HG02973 (cell line): Measurements from ENCODE around the gene RORB.

Experiments
- ATAC-seq: cut with Tn5 transposase; IDR thresholded peaks from one replicate; pipeline ENCODE4 v1.9.1; 2021; ENCODE audit warnings: moderate library complexity; ENCODE audit not compliant: unreplicated experiment

RORB gene

DNA sequence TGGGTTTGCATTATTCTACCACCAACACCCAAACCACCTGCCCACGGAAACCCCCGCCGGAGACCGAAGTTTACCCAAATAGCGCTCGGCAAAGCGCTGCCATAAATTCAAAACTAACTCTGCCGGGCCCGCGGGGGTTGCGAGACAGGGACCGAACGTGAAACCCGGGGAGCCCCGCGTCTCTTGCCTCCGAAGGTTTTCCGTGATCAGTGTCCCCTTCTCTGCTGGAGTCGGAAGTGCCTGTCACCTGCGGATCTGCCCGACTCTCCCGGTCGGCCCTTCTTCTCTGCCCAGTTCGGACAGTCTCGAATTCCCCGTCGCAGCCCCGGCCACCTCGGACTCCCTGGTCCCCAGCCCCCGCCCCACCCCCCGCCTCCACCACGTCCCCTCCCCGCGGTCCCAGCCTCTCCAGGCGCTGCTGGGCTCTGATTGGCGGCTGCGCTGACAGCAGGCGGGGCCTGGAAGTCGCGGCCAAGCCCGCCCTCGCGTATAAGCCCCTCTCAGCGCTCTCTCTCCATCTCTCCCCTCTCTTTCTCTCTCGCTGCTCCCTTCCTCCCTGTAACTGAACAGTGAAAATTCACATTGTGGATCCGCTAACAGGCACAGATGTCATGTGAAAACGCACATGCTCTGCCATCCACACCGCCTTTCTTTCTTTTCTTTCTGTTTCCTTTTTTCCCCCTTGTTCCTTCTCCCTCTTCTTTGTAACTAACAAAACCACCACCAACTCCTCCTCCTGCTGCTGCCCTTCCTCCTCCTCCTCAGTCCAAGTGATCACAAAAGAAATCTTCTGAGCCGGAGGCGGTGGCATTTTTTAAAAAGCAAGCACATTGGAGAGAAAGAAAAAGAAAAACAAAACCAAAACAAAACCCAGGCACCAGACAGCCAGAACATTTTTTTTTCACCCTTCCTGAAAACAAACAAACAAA is at the start of gene RORB:
TSS of gene RORB (plus strand) at position 517 of the 929 bp plus-strand sequence. CDS start 642 bp downstream, outside the sequence.
- ATAC-seq: peak; percentile 68

GRCh38 chr9:74447451-74448193 is 49.5 kb upstream of the RORB start:
- ATAC-seq: no peak

DNA sequence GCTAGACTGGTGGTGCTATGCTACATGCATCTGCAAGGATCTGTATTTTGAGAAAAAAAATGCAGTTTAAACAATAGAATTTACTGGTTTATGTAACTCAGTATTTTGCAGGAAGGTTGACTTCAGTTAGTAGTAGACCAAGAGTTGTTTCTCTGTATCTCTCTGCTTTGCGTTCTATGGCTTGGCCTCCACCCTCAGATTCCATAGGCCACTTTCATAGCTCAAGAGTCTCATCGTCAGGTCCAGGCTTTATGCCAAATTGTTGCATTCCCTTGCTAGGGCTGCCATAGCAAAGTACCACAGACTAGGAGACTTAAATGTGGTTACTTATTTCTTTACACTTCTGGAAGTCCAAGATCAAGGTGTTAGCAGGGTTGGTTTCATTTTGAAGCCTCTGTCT is 48.1 kb upstream of the RORB start:
- ATAC-seq: no peak

- no peak for ATAC-seq
Observed at GRCh38 chr9:74458832-74459231, 38.3 kb upstream of the RORB start.

- ATAC-seq: no peak
Observed at GRCh38 chr9:74463825-74464224, 33.3 kb upstream of the RORB start.

DNA sequence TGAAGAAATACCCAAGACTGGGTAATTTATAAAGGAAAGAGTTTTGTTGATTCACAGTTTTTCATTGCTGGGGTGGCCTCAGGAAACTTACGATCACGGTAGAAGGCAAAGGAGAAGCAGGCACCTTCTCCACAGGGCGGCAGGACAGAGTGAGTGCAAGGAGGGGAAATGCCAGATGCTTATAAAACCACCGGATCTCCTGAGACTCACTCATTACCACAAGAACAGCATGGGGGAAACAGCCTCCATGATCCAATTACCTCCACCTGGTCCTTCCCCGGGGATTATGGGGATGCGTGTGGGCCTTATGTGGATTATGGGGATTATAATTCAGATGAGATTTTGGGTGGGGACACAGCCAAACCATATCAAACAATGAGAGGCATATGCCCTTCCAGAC is 18.5 kb upstream of the RORB start:
- no peak for ATAC-seq

- ATAC-seq: no peak
Observed at GRCh38 chr9:74479711-74480110, 17.4 kb upstream of the RORB start.

DNA sequence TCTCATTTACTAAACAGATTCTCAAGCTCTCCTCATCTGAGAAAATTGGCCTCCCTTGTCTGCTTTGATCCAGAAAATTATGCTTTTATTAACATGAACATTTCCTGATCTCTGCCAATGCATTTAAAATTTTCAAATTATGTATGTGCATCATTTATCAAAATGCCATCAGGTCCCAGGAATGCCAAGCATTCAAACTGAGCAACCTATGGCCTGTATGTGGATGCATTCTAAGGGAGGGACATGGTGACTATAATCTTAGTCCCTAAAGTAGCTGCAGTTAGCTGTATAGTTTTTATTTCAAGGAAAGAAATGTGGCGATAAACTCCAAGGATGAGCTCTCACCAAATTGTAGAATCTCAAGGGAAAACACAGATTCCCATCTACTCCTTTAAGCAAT is 9.7 kb upstream of the RORB start:
- no peak for ATAC-seq

DNA sequence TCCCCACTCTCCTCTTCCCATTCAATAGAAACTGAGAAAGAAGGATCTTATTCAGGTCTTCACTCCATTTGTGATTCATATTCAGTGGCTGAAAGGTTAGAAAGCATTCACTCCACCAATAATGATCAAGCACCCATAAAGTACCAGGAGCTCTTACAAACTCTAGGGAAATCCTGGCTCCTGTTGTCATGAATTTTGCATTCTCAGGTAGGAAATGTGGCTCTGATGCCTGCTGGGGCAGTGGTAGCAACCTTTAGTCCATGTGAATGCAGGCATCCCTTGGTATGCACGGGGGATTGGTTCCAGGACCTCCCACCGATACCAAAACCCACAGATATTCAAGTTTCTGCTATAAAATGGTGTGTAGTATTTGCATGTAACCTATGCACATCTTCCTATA is 3.6 kb upstream of the RORB start:
- ATAC-seq: no peak

GRCh38 chr9:74494490-74494889 is 2.6 kb upstream of the RORB start:
- ATAC-seq: no peak

DNA sequence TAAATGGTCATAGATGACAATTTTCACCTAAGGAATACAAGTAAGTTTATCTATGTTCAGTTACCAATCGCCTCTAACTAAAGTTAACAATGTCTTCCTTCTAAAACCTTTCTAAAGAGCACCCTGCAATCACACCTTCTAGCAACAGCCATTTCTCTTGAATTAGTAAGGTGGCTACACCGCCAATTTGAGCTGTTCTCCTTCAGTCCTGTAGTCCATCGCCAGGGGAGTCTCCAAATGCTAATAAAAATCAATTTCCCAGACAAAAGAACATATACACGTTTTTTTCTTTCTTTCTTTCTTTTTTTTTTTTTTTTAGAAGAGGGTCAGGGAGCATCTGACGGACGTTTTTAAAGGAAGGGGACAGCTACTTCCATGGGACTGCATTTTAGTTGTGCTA is 729 bp upstream of the RORB start:
- no peak for ATAC-seq

DNA sequence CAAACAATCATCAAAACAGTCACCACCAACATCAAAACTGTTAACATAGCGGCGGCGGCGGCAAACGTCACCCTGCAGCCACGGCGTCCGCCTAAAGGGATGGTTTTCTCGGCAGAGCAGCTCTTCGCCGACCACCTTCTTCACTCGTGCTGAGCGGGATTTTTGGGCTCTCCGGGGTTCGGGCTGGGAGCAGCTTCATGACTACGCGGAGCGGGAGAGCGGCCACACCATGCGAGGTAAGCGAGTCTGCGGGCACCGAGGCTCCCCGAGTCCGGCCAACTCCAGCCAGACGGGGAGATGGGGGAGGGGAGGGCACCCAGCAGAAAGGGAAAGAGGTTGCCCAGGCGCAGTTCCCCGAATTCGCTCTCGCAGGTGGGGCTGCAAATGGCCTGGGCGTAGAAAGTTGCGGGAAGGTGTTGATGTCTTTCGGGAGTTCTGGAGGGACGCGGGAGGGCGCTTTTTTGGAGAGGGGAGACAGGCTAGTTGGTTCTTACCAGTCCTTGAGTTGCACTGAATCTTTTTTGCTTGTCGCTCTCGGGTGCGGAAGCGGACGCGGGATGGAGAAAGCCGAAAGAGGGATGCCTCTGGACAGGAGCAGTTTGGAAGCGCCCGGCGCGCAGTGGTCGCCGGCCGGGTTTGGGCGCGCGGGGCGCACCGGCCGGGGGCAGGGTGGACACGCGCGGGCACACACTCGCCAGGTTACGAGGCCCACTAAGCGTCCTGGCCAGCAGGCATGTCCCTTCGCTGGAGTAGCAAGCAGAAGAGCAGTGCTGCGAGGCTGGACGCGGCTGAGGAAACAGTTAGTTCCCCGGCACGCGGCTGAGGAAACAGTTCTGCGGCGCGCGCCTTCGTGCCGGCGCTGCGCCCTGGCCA is 849 bp downstream of the RORB start:
- peak; percentile 21 for ATAC-seq

GRCh38 chr9:74498621-74499095 is 1.5 kb downstream of the RORB start:
- ATAC-seq: no peak

DNA sequence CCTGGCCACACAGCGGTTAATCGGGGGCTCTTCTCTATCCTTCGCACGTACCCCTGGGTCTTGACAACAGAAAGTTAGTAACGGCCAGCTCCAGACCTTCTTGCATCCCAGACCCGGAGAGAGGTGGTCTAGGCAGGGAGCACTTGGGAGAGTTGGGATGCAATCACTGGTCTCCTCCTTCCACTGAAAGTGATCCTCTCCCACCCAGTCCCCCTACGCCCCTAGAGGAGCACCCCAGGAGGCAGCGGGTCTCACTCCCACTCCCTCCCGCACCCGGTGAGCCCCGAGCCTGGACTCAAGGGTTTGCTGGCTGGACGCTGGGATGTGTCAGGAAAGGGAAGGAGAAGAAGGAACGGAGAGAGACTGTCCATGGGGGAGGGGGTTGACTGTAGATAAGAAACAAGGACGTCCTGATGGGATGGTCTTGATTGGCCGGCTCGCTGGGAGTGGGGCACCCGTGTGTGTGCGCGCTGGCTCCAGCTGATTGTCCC is 2.0 kb downstream of the RORB start:
- ATAC-seq: no peak

GRCh38 chr9:74499770-74500583 is 2.8 kb downstream of the RORB start:
- no peak for ATAC-seq

DNA sequence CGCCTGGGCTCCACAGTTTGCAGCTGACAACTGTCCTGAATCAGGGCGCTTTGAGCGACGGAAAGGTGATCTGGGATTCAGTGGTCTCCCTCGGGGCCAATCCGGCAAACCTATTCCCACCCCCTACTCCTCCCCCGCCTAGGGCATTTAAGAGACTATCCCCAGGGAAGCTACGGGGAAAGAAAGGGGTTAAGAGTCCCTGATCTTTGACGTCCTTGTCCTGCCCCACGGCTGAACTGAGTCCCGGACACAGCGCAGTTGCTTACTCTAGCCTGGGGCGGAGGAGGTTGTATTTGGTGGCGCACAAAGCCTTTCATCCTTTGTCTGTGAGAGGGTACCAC is 3.4 kb downstream of the RORB start:
- no peak for ATAC-seq

DNA sequence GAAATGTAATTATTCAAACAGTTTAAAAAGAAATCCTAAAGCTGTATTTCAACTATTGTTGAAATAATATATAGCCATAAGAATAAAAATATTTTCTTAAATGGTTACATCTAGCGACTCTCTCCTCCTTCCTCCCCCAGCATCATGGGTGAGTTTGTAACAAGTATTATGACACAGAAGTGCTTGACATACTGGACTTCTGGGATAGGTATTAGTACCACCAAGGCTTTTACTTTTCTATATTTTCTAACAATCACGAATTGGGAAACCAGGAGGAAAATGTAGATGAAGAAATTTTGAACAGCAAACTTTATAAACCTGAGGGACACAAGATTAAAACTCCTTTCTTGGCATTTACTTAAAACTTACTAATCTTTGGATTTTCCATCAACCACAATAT is 4.4 kb downstream of the RORB start:
- no peak for ATAC-seq

DNA sequence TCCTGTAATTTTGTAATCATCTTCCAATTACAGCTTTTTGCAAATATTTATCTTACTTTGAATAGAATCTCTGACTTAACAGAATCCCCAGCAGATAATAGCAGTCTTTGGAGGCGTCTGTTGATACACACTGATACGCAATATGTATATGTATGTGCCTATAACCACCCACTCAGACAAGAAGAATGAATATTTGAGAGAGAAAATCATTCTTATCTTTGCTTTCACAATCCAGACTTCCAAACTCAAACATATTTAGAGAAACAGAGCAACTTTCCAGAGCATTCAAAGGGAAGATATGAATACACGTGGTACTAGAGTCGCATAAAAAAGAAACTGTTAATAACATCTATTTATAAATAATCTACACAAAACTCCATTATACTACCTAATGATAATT is 6.1 kb downstream of the RORB start:
- ATAC-seq: no peak

DNA sequence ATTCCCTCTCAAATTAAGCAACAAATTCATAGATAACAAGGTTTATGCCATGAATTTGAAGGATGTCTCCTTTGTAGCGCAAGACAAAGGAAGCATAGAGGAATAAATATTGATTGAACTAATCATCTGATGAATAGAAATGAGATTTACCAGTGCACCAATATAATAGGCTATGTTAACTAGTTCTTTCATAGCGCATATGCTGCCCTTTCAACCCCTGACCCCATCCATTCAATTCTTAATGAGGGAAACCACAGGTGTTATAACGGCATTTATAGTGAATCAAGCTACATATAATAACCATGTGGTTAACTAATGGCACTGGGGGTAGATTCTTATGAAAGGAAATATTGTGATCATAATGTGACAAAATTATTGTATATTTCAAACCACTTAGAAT is 6.5 kb downstream of the RORB start:
- no peak for ATAC-seq

GRCh38 chr9:74511333-74511732 is 14.2 kb downstream of the RORB start:
- ATAC-seq: no peak
